Activated T-cell treated with anti-CD3 and anti-CD28 coated beads, Interleukin-2, amount 50 U/mL, for 24 hours (primary cell): ENCODE data around the gene KDSR.

Experiments
- DNase-seq: peaks from one replicate; pipeline ENCODE4 v3.0.0-alpha.2; 2020
- H3K27ac Mint-ChIP-seq: 2 replicates; pipeline ENCODE4 v1.8.0; 2020; ENCODE audit warnings: mild to moderate bottlenecking, mixed read lengths
- H3K27me3 Mint-ChIP-seq: 2 replicates; pipeline ENCODE4 v1.8.0; 2020; ENCODE audit warnings: mixed read lengths
- H3K36me3 Mint-ChIP-seq: 2 replicates; pipeline ENCODE4 v1.8.0; 2020; ENCODE audit warnings: low read depth, mixed read lengths
- H3K4me1 Mint-ChIP-seq: 2 replicates; pipeline ENCODE4 v1.8.0; 2020; ENCODE audit warnings: low read depth, mixed read lengths
- H3K4me3 Mint-ChIP-seq: 2 replicates; pipeline ENCODE4 v1.8.0; 2020; ENCODE audit warnings: mild to moderate bottlenecking, moderate library complexity, mixed read lengths
- H3K9me3 Mint-ChIP-seq: 2 replicates; pipeline ENCODE4 v1.8.0; 2020; ENCODE audit warnings: mixed read lengths

KDSR gene

DNA sequence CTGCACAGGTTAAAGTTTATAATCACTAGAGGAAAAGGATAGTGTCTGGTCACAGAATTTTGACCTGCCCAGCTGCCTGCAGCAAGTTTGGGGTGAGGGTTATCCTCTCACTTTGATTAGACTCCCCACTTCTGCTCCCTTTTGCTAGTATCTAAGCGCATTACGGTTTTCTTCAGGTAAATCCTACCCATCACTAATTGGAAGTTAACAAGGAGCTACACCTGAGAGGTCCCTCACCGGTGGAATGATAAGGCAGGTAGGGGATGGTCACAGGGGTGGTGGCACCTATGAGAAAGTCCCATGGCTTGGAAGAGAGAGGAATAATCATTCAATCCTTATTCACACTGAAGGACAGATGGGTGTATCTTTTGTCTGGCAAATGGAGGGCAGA is 55.0 kb downstream of the KDSR start:
- peaks cover 84% of the 10 kb centered on the region for H3K36me3 Mint-ChIP-seq

GRCh38 chr18:63311118-63312018 is 55.6 kb downstream of the KDSR start:
- H3K27ac Mint-ChIP-seq: peak overlapping the region; percentile 95
- H3K9me3 Mint-ChIP-seq: no peaks in the 10 kb centered on the region
- DNase-seq: no peak
- H3K4me1 Mint-ChIP-seq: peaks cover 92% of the 10 kb centered on the region
- H3K36me3 Mint-ChIP-seq: peaks cover 84% of the 10 kb centered on the region
- no peak overlapping the region for H3K4me3 Mint-ChIP-seq
- no peaks in the 10 kb centered on the region for H3K27me3 Mint-ChIP-seq

More for the DNA sequence above, 55.0 kb downstream of the KDSR start:
- H3K4me3 Mint-ChIP-seq: peak overlapping the region; percentile 21
- no peaks in the 10 kb centered on the region for H3K27me3 Mint-ChIP-seq
- H3K4me1 Mint-ChIP-seq: peaks cover 92% of the 10 kb centered on the region
- DNase-seq: no peak
- peak overlapping the region; percentile 95 for H3K27ac Mint-ChIP-seq
- H3K9me3 Mint-ChIP-seq: no peaks in the 10 kb centered on the region

DNA sequence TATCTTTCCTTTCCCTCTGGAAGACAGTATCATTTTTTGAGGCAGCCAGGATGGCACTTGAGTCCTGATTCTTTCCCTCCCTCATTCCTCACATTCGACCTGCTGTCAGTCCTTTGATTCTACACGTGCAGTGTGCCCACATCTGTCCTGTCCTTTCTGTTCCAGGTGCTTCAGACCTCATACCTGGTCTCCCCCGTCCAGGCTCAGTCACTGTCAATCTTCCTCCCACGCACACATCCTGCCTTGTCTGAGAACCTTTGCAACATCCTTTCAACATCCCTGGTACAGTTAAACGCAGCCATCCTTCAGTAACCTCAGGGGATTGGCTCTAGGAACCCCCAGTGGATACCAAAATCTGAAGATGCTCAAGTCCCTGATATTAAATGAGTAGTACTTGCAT is 57.6 kb downstream of the KDSR start:
- DNase-seq: no peak
- Mint-ChIP-seq H3K4me1 (peaks cover 90% of the 10 kb centered on the region), H3K27ac (peak overlapping the region; percentile 27), H3K36me3 (peaks cover 81% of the 10 kb centered on the region), H3K4me3 (no peak overlapping the region), H3K27me3 (no peaks in the 10 kb centered on the region), H3K9me3 (no peaks in the 10 kb centered on the region)

DNA sequence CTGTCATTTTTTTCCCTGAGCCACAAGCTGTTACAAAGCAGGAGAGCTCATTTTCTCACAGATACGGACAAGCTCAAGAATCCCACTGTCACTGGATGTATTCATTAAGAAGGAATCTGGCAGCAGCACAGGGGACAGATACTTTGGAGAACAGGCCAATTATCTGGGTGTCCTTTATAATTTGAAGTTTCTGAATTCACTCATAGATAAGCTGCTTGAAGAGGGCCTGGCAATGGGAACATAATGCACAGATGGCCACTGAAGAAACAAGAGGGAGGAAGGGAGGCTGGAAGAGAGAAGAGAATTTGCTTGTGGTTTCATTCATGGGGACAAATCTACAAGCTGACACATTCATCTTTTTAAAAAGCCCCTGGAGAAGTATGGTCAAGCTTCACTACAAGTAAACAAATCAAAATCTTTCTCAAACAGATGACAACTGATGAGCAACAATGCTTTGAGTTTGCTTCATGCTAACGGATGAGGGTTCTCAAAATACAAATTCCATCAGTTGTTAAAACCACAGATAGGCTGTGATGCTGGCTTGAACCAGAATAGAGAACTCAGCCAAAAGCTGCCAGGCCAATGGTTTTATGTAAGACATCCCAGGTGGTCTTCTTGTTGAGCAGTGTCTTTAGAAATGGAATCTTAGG is 59.3 kb downstream of the KDSR start:
- peaks cover 72% of the 10 kb centered on the region for H3K36me3 Mint-ChIP-seq
- peaks cover 90% of the 10 kb centered on the region for H3K4me1 Mint-ChIP-seq
- no peaks in the 10 kb centered on the region for H3K27me3 Mint-ChIP-seq
- no peaks in the 10 kb centered on the region for H3K9me3 Mint-ChIP-seq
- no peak overlapping the region for H3K4me3 Mint-ChIP-seq
- no peak for DNase-seq
- H3K27ac Mint-ChIP-seq: peak overlapping the region; percentile 72

GRCh38 chr18:63306819-63307550 is 60.0 kb downstream of the KDSR start:
- DNase-seq: no peak
- Mint-ChIP-seq H3K27ac (peak overlapping the region; percentile 72), H3K36me3 (peaks cover 70% of the 10 kb centered on the region), H3K27me3 (no peaks in the 10 kb centered on the region), H3K9me3 (no peaks in the 10 kb centered on the region), H3K4me1 (peaks cover 90% of the 10 kb centered on the region), H3K4me3 (no peak overlapping the region)

GRCh38 chr18:63306249-63306648 is 60.8 kb downstream of the KDSR start:
- no peaks in the 10 kb centered on the region for H3K9me3 Mint-ChIP-seq
- peaks cover 73% of the 10 kb centered on the region for H3K36me3 Mint-ChIP-seq
- no peak for DNase-seq
- no peak overlapping the region for H3K4me3 Mint-ChIP-seq
- peak overlapping the region; percentile 62 for H3K27ac Mint-ChIP-seq
- H3K27me3 Mint-ChIP-seq: no peaks in the 10 kb centered on the region
- H3K4me1 Mint-ChIP-seq: peaks cover 90% of the 10 kb centered on the region

GRCh38 chr18:63303547-63303946 is 63.5 kb downstream of the KDSR start:
- Mint-ChIP-seq H3K36me3 (peaks cover 82% of the 10 kb centered on the region), H3K27ac (peak overlapping the region; percentile 97), H3K4me3 (peak overlapping the region; percentile 55), H3K4me1 (peaks cover 95% of the 10 kb centered on the region), H3K27me3 (no peaks in the 10 kb centered on the region), H3K9me3 (no peaks in the 10 kb centered on the region)
- DNase-seq: no peak

DNA sequence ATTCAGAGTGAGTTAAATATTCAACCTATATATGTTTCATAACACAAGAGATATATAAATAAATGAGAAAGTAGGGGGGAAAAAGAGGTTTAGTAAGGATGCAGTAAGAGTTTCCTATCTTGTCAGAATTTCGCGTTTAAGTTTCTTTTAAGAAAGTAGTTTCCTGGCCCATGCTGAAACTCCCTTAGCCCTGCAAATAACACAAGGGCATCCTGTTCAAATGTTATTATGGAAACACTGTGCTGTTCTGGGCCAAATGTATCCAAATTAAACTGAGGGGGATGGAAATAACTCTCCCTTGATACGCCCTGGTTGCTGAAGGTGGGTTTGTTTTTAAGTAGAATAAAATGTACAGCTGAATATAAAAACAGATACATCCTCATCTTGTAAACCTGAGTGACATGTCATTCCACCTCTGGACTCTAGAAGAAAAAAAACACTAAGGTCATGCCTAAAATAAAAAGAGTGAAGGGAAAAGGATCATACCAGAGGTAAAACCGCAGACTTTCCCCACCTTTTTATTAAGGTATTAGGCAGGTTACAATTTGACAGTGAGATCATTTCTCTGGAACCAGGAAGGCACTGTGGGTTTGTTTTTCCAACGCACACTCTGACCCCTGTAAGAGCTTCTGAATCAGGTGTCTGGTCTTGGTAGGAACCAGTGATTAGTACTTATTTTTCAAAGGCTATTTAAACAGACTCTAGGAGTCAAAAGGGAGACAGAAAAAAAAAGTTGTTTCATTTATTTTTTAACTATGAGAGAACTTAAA is 64.2 kb downstream of the KDSR start:
- H3K27ac Mint-ChIP-seq: peak overlapping the region; percentile 97
- H3K9me3 Mint-ChIP-seq: no peaks in the 10 kb centered on the region
- H3K4me1 Mint-ChIP-seq: peaks cover 96% of the 10 kb centered on the region
- DNase-seq: no peak
- peak overlapping the region; percentile 55 for H3K4me3 Mint-ChIP-seq
- peaks cover 84% of the 10 kb centered on the region for H3K36me3 Mint-ChIP-seq
- no peaks in the 10 kb centered on the region for H3K27me3 Mint-ChIP-seq

- Mint-ChIP-seq H3K4me3 (peak overlapping the region; percentile 55), H3K9me3 (no peaks in the 10 kb centered on the region), H3K36me3 (peaks cover 84% of the 10 kb centered on the region), H3K4me1 (peaks cover 94% of the 10 kb centered on the region), H3K27ac (peak overlapping the region; percentile 97), H3K27me3 (no peaks in the 10 kb centered on the region)
- no peak for DNase-seq
Measured at GRCh38 chr18:63302220-63302619, 64.8 kb downstream of the KDSR start.

GRCh38 chr18:63301434-63301833 is 65.6 kb downstream of the KDSR start:
- H3K9me3 Mint-ChIP-seq: no peaks in the 10 kb centered on the region
- peak overlapping the region; percentile 55 for H3K4me3 Mint-ChIP-seq
- peaks cover 81% of the 10 kb centered on the region for H3K36me3 Mint-ChIP-seq
- H3K27me3 Mint-ChIP-seq: no peaks in the 10 kb centered on the region
- H3K4me1 Mint-ChIP-seq: peaks cover 88% of the 10 kb centered on the region
- H3K27ac Mint-ChIP-seq: peak overlapping the region; percentile 97
- no peak for DNase-seq

GRCh38 chr18:63299837-63300745 is 66.9 kb downstream of the KDSR start:
- Mint-ChIP-seq H3K4me1 (peaks cover 86% of the 10 kb centered on the region), H3K36me3 (peaks cover 85% of the 10 kb centered on the region), H3K27ac (peak overlapping the region; percentile 97), H3K4me3 (peak overlapping the region; percentile 55), H3K9me3 (no peaks in the 10 kb centered on the region), H3K27me3 (no peaks in the 10 kb centered on the region)
- no peak for DNase-seq

DNA sequence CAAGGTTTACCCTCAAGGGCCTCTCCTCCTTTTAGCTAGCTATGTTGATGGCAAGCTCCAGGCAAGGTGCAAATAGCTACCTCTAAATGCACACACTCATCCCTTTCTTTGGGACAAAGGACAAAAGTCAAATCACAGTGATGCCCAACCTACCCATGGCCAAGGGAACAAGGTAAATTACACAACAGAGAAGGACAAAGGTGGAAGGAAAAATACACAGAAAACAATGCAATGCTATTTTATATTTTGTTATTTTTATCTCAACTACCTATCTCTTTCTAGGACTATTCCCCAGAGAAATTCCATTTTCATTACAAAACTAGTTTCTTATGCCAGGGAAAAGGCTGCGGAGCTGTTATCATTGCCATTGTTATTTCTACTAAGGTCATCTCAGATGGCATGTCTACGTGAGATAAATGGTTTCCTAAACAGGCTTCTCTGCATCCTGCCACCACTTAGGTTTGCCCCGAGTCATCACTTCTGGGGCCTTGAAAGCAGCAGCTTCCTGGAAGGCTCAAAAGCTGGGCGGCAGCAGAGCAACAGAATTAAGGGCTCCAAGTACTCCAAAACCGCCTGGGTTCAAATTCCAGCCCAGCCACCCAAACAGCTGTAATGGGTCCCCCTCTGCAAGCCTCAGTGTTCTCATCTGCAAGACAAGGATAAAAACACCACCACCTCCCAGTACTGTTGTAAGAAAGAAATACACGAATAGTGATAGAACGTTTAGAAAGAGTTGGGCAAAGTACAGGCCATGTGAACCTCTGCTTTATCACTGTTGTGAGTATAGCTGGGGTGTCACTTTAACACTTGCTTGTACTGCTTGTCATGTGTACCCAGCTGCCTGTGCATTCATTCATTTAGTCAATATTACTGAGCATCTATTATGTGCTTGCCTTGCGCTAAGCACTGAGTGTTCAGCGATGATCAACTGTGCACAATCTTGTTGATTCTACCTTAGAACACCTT is 68.3 kb downstream of the KDSR start:
- peak overlapping the region; percentile 97 for H3K27ac Mint-ChIP-seq
- no peak for DNase-seq
- peaks cover 85% of the 10 kb centered on the region for H3K36me3 Mint-ChIP-seq
- H3K9me3 Mint-ChIP-seq: no peaks in the 10 kb centered on the region
- H3K4me3 Mint-ChIP-seq: peak overlapping the region; percentile 55
- H3K27me3 Mint-ChIP-seq: no peaks in the 10 kb centered on the region
- H3K4me1 Mint-ChIP-seq: peaks cover 78% of the 10 kb centered on the region
